Measurements from ENCODE around the gene COL5A1. TPM values are rescaled to one million over a fixed set of nuclear protein-coding genes. Genes with fewer than 3 reads are reported as not detected.
"Not testable (repeated sequence)": the region's sequence is repeated elsewhere in the genome, so short reads cannot be mapped to it uniquely, and the experiment has no call there.

COL5A1 gene
- total RNA-seq, 4 donors from 2014 or later = 7.1 to 69.3 (median 16.1) TPM

DNA sequence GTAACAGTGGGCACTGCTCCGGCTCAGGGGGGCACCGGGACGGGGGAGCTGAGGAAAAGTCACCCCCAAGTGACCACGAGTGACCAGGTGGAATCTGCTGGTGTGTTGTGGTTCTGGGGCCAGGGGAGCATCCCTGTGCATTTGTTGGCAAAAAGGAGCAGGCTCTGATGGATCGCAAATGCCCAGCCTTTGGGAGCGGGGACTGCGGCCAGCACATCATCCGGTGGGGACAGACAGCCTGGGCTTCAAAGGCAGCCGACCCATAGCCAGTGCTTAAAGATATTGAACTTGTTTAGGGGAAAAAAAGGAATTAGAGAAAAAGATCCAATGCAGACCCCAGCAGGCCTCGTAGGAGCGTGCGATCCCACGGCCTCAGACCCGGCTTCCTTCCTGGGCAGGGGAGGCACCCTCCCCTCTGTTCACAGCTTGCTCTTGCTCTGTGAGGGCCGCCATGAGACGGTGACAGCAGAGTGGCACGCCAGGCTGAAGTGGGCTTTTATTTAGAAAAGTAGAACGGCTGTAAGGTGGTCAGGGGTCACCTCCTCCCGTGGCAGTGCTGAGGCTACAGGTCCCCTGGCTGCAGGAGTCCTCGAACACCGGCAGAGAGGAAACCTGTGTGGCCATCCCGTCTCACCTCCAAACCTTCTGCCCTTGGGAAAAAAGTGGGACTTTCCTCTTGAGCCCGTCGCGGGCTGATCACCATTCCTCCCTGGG is 41.2 kb downstream of the COL5A1 start:
- H3K4me3 ChIP-seq = no peak overlapping the region
- 72 to 80% methylated on average over 4 to 23 of the region's 25 CpGs for WGBS, 2 donors (ENCODE audit: low coverage in 1 of 2)
- in situ Hi-C loops (cut with MboI; ENCODE audit: low pct_ligation_motif_present in 1 of 4, low pct_unique_long_range_greater_than_20kb in 1 of 4, low sequenced_read_pairs in 3 of 4) = loop anchor here in 1 of 4 donors (25.0 kb wide), 1 partner anchor 304 kb away; no protein-coding TSS in a partner anchor
- H3K27ac ChIP-seq = peak overlapping the region; percentile 32 to 62 (median 40)
- no peaks in the 10 kb centered on the region for H3K9me3 ChIP-seq
- no peaks in the 10 kb centered on the region for H3K36me3 ChIP-seq
- H3K4me1 ChIP-seq = peaks cover 10 to 30% (median 20%) of the 10 kb centered on the region in 4 donors
- TF ChIP-seq POLR2AphosphoS5 (IDR thresholded peaks at IDR 0.05) = no peak
- no peak for TF ChIP-seq POLR2A (IDR thresholded peaks at IDR 0.05)
- no peak for TF ChIP-seq CTCF (IDR thresholded peaks at IDR 0.05)
- TF ChIP-seq EP300 (IDR thresholded peaks at IDR 0.05; ENCODE audit: low read depth) = no peak
- H3K27me3 ChIP-seq = no peaks in the 10 kb centered on the region
- intact Hi-C loops (cut with DNase I; ENCODE audit: low total_unique reads) = no loop called here
- DNase-seq = no peak

DNA sequence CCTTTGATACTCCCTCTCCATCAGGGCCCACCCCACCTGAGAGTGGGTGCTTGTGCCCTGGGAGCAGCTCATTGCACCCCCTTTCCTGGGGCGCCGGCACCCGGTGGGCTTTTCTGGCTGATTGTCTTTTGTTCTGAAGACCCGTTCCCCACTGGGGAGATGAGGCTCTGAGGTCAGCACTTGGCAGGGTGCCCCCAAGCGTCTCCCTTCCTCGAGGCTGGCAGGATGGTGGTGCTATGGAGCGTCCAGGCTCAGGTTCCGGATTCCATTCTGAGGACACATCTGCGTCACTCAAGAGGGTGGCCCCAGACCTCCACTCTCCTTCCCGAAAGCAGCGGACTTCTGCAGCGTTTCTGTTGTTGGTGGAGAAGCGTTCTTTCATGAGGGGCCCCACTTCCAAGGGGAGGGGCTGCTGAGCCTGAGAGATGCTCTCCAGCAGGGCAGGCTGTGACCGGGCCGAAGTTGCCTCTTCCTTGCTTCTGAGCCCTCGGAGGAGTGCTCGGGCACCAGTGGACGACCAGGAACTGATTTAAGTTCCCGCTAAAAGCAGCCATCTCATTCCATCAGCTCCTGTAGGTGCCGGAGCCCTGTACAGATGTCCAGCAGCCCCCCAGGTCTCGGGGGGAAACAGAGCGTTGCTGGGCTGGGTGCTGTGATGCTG is 42.2 kb downstream of the COL5A1 start:
- Histone ChIP-seq H3K36me3 (no peaks in the 10 kb centered on the region), H3K9me3 (no peaks in the 10 kb centered on the region), H3K4me1 (peaks cover 10 to 22% (median 17%) of the 10 kb centered on the region in 4 donors), H3K4me3 (no peak overlapping the region), H3K27ac (peak overlapping the region in 2 of 4 donors; percentile 14 to 36), H3K27me3 (no peaks in the 10 kb centered on the region)
- intact Hi-C loops (cut with DNase I; ENCODE audit: low total_unique reads) = no loop called here
- no peak for DNase-seq
- in situ Hi-C loops (cut with MboI; ENCODE audit: low pct_ligation_motif_present in 1 of 4, low pct_unique_long_range_greater_than_20kb in 1 of 4, low sequenced_read_pairs in 3 of 4) = loop anchor here in 1 of 4 donors (25.0 kb wide), 1 partner anchor 303 kb away; no protein-coding TSS in a partner anchor
- no peak for TF ChIP-seq POLR2AphosphoS5 (IDR thresholded peaks at IDR 0.05)
- no peak for TF ChIP-seq CTCF (IDR thresholded peaks at IDR 0.05)
- no peak for TF ChIP-seq POLR2A (IDR thresholded peaks at IDR 0.05)
- TF ChIP-seq EP300 (IDR thresholded peaks at IDR 0.05; ENCODE audit: low read depth) = no peak
- WGBS, 2 donors (ENCODE audit: low coverage in 1 of 2) = 78% methylated on average over 22 of the region's 22 CpGs; no CpG with 5 or more reads in 1 of the 2 donors

- Histone ChIP-seq H3K36me3 (no peaks in the 10 kb centered on the region), H3K4me1 (peaks cover 10 to 21% (median 17%) of the 10 kb centered on the region in 4 donors), H3K4me3 (no peak overlapping the region), H3K27me3 (no peaks in the 10 kb centered on the region), H3K9me3 (no peaks in the 10 kb centered on the region), H3K27ac (no peak overlapping the region)
- TF ChIP-seq CTCF (IDR thresholded peaks at IDR 0.05) (no peak), EP300 (IDR thresholded peaks at IDR 0.05; ENCODE audit: low read depth) (no peak), POLR2AphosphoS5 (IDR thresholded peaks at IDR 0.05) (no peak), POLR2A (IDR thresholded peaks at IDR 0.05) (no peak)
- whole genome bisulfite sequencing, 2 donors (ENCODE audit: low coverage in 1 of 2) = 89% methylated on average over 3 of the region's 3 CpGs; no CpG with 5 or more reads in 1 of the 2 donors
- DNase-seq = no peak
- intact Hi-C loops (cut with DNase I; ENCODE audit: low total_unique reads) (no loop called here), in situ Hi-C loops (cut with MboI; ENCODE audit: low pct_ligation_motif_present in 1 of 4, low pct_unique_long_range_greater_than_20kb in 1 of 4, low sequenced_read_pairs in 3 of 4) (loop anchor here in 1 of 4 donors (25.0 kb wide), 1 partner anchor 303 kb away; no protein-coding TSS in a partner anchor)
Observed at GRCh38 chr9:134684375-134684723, 42.7 kb downstream of the COL5A1 start.

DNA sequence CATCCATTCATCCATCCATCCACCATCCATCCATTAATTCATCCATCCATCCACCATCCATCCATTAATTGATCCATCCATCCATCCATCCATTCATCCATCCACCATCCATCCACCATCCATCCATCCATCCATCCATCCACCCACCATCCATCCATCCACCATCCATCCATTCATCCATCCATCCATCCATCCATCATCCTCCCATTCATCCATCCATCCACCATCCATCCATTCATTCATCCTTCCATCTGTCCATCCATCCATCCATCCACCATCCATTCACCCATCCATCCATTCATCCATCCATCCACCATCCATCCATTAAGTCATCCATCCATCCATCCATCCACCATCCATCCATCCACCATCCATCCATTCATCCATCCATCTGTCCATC is 43.3 kb downstream of the COL5A1 start:
- not testable (repeated sequence) for H3K9me3 ChIP-seq, H3K4me3 ChIP-seq, H3K27me3 ChIP-seq, H3K36me3 ChIP-seq, H3K27ac ChIP-seq, DNase-seq
- H3K4me1 ChIP-seq = peaks cover 14 to 26% (median 20%) of the 10 kb centered on the region in 4 donors
- intact Hi-C loops (cut with DNase I; ENCODE audit: low total_unique reads) = loop anchor here (5.0 kb wide), 1 partner anchor 238 kb away; no protein-coding TSS in a partner anchor
- in situ Hi-C loops (cut with MboI; ENCODE audit: low pct_ligation_motif_present in 1 of 4, low pct_unique_long_range_greater_than_20kb in 1 of 4, low sequenced_read_pairs in 3 of 4) = loop anchor here in 1 of 4 donors (25.0 kb wide), 1 partner anchor 302 kb away; no protein-coding TSS in a partner anchor
